ENCODE results near the gene PSAT1.

The PSAT1 gene

DNA sequence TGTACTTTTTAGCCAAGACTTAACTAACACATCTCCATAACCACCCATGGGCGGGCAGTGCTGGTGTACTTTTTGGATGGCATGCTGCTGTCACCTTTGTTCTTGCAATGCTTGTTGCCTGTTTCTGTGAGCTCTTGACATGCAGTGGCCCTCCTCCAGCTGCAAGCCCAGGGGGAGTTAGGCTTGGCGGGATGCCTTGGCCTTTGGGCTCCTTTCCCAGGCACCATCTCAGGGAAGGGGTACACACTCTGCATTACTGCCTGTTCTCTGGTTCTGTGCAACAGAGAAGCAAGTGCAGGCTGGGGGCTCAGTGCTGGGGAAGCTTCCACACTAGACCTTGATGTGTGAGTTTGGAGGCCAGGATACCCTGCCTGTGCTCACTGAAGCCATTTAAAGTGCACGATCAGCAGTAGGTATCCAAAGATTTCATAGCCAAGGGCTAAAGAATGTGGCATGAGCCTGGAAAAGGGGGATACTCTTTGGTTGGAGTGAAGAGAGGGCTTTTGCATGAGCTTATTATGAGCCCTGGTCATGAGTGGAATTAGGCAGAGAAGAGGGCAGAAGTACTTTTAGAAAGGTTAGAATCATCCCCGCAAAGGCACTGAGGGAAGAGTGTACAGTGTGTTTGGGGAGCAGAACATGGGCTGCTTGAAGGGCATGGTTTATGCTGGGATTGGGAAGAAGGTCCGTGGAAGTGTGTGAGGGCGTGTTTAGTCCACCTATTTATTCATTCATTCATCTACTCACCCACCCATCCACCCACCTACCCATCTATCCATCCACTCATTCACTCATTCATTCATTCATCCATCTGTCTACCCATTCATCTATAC, 22.5 kb downstream of the PSAT1 start:
- Histone ChIP-seq H3K27ac (ENCODE audit: low read depth, low read length, severe bottlenecking) (no peak overlapping the region), H3K4me3 (ENCODE audit: extremely low read depth, insufficient read depth, low read length, poor library complexity, severe bottlenecking) (no peak overlapping the region), H3K36me3 (ENCODE audit: control insufficient read depth, insufficient read depth, low read length) (peaks cover 91% of the 10 kb centered on the region), H3K9me3 (ENCODE audit: control insufficient read depth, low read length) (no peaks in the 10 kb centered on the region), H3K4me1 (ENCODE audit: control insufficient read depth, insufficient read depth, low read length, poor library complexity, severe bottlenecking) (peaks cover 7% of the 10 kb centered on the region)
- WGBS, 2 experiments (ENCODE audit: insufficient coverage in 2 of 2): 90 to 91% methylated on average over 2 to 3 of the region's 6 CpGs

DNA sequence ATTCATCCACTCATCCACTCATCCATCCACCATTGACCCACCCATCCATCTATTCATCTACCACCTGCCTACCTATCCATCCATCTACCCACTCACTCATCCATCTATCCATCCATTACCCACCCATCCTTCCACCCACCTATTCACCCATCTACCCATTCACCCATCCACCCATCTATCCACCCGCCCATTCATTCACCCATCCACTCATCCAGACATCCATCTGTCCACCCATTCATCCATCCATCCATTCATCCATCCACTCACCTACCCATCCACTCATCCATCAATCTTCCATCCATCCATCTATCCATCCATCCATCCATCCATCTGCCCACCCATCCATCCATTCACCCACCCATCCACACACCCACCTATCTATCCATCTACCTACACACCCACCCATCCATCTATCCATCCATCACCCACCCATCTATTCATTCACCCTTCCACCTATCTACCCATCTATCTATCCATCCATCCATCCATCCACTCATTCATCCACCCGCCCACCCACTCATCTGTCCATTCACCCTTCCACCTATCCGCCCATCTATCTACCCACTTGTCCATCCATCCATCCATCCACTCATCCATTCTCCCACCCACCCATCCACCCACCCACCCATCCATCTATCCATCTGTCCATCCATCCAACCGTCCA, 23.2 kb downstream of the PSAT1 start:
- Histone ChIP-seq H3K4me3 (ENCODE audit: extremely low read depth, insufficient read depth, low read length, poor library complexity, severe bottlenecking) (no peak overlapping the region), H3K36me3 (ENCODE audit: control insufficient read depth, insufficient read depth, low read length) (peaks cover 97% of the 10 kb centered on the region), H3K27ac (ENCODE audit: low read depth, low read length, severe bottlenecking) (no peak overlapping the region), H3K4me1 (ENCODE audit: control insufficient read depth, insufficient read depth, low read length, poor library complexity, severe bottlenecking) (peaks cover 13% of the 10 kb centered on the region), H3K9me3 (ENCODE audit: control insufficient read depth, low read length) (no peaks in the 10 kb centered on the region)
- 89 to 100% methylated on average over 3 to 4 of the region's 4 CpGs for WGBS, 2 experiments (ENCODE audit: insufficient coverage in 2 of 2)

DNA sequence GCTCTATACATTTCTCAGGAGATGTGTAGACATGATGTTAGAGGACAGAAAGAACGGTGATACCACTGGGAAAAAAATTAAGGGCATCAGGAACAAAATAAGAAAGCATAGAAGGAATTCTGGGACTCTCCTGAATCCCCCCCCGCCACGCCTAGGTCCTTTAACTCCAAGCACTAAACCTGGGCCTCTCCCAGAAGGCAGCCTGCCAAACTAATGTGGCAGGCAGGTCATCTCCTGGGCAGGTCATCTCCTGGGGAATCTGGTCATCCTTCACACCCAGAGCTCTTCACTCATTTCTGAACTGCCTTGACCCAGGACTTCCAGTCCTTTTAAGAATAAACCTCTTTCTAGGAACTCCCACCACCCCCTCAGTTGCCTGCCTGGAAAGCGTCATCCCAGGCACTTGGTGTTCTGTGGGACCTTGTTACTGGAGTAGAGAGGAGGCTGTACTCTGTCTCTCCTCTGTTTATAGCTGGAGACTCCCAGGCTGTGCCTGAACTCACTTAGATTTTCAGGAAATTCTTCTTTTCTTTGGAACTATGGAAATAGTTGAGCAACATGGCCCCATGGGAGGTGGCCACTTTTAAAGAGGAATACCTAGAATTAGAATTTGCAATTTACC, 24.1 kb downstream of the PSAT1 start:
- 94% methylated on average over 3 of the region's 4 CpGs; no CpG with 5 or more reads in 1 of the 2 experiments for WGBS, 2 experiments (ENCODE audit: insufficient coverage in 2 of 2)

DNA sequence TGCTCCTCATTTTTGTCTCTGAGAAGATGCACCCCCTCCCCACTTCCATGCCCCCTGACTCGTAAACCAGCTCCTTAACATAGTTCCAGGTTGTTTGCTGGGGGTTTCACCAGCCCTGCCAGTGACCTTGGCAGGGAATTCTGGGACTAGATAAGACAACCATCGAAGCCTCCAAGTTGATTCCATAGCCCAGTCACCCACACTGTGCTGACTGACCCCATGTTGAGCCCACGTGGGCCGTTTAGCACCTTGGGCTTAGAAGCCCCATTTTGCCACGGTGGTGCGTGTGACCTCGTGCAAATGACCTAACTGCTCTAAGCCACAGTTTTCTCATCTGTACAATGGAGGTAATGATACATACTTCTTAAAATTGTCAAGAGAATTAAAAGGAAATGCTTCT, 24.6 kb downstream of the PSAT1 start:
- peaks cover 97% of the 10 kb centered on the region for H3K36me3 ChIP-seq (ENCODE audit: control insufficient read depth, insufficient read depth, low read length)
- H3K4me3 ChIP-seq (ENCODE audit: extremely low read depth, insufficient read depth, low read length, poor library complexity, severe bottlenecking): no peak overlapping the region
- WGBS, 2 experiments (ENCODE audit: insufficient coverage in 2 of 2): 87 to 97% methylated on average over 4 to 6 of the region's 7 CpGs
- H3K27ac ChIP-seq (ENCODE audit: low read depth, low read length, severe bottlenecking): no peak overlapping the region
- peaks cover 11% of the 10 kb centered on the region for H3K4me1 ChIP-seq (ENCODE audit: control insufficient read depth, insufficient read depth, low read length, poor library complexity, severe bottlenecking)
- no peaks in the 10 kb centered on the region for H3K9me3 ChIP-seq (ENCODE audit: control insufficient read depth, low read length)

More for the DNA sequence above, 24.1 kb downstream of the PSAT1 start:
- Histone ChIP-seq H3K27ac (ENCODE audit: low read depth, low read length, severe bottlenecking) (no peak overlapping the region), H3K4me1 (ENCODE audit: control insufficient read depth, insufficient read depth, low read length, poor library complexity, severe bottlenecking) (peaks cover 13% of the 10 kb centered on the region), H3K9me3 (ENCODE audit: control insufficient read depth, low read length) (no peaks in the 10 kb centered on the region), H3K4me3 (ENCODE audit: extremely low read depth, insufficient read depth, low read length, poor library complexity, severe bottlenecking) (no peak overlapping the region), H3K36me3 (ENCODE audit: control insufficient read depth, insufficient read depth, low read length) (peaks cover 97% of the 10 kb centered on the region)

DNA sequence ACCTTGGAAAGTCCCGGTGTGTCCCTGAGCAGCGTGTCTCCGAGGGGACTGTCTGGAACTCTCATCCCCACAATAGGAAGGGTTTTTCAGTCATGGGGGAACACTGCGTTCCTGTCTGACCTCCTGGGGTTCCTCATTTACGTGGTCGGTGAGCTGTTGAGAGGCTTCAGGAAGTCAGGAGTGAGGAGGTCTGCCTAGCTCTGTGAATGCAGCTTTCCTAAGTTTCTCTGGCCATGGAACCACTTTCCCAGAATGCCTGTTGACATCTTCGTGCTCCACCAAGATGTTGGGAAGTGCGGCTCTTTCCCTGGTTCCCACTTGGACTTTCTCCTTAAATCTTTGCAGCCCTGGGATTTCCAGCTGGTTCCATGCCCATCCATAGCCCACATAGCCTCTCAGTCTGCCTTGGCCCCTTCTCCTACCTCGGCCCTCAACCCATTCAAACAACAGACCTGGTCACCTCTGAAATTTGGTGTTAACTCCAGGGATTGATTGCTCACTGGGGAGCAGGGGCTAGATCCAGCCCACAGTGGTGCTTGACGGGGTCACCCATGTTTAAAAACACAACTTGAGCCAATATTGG, 27.2 kb downstream of the PSAT1 start:
- WGBS, 2 experiments (ENCODE audit: insufficient coverage in 2 of 2): 82 to 94% methylated on average over 6 to 9 of the region's 10 CpGs
- Histone ChIP-seq H3K4me3 (ENCODE audit: extremely low read depth, insufficient read depth, low read length, poor library complexity, severe bottlenecking) (no peak overlapping the region), H3K9me3 (ENCODE audit: control insufficient read depth, low read length) (no peaks in the 10 kb centered on the region), H3K36me3 (ENCODE audit: control insufficient read depth, insufficient read depth, low read length) (peaks cover 95% of the 10 kb centered on the region), H3K4me1 (ENCODE audit: control insufficient read depth, insufficient read depth, low read length, poor library complexity, severe bottlenecking) (peaks cover 9% of the 10 kb centered on the region), H3K27ac (ENCODE audit: low read depth, low read length, severe bottlenecking) (peak overlapping the region; percentile 24)

DNA sequence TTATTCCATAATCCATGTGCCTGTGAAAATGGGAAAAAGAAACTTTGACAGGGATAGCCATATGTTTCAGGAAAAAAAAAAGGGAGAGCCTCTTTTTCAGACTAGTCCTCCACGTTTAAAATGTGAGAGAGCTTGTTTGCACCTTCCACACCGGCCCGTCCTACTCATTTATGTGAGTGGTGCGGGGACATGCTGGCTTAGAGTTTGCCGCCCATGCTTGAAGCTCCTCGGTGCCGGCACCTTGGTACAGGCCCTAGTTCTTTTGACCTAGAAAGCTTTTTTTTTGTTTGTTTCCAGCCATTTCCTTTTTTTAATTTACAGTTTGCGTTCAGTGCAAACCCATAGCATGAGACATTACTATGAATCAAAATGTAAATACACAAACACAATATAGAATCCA, 27.8 kb downstream of the PSAT1 start:
- Histone ChIP-seq H3K4me1 (ENCODE audit: control insufficient read depth, insufficient read depth, low read length, poor library complexity, severe bottlenecking) (peaks cover 9% of the 10 kb centered on the region), H3K36me3 (ENCODE audit: control insufficient read depth, insufficient read depth, low read length) (peaks cover 95% of the 10 kb centered on the region), H3K4me3 (ENCODE audit: extremely low read depth, insufficient read depth, low read length, poor library complexity, severe bottlenecking) (no peak overlapping the region), H3K27ac (ENCODE audit: low read depth, low read length, severe bottlenecking) (peak overlapping the region; percentile 74), H3K9me3 (ENCODE audit: control insufficient read depth, low read length) (no peaks in the 10 kb centered on the region)
- WGBS, 2 experiments (ENCODE audit: insufficient coverage in 2 of 2): 89 to 95% methylated on average over 7 of the region's 8 CpGs

DNA sequence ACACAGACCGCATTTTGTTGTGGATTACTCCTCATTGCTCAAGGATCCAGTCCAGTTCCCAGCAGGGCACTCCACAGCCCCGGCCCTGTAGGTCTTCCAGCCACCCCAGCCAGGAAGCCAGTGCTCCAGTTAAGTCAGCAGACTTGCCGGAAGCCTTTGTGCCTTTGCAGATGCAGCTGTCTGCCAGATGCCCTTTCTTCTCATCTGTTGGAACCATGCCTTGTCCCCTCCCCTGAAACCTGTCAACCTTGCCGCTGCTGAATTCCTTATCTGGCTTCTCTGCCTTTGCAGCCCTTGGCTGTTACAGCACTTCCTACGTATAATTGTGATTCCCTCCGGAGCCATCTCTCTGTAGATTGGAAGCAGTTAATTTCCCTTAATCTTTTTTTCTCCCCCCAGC, 28.4 kb downstream of the PSAT1 start:
- 73 to 87% methylated on average over 5 of the region's 6 CpGs for WGBS, 2 experiments (ENCODE audit: insufficient coverage in 2 of 2)
- H3K27ac ChIP-seq (ENCODE audit: low read depth, low read length, severe bottlenecking): peak overlapping the region; percentile 74
- H3K36me3 ChIP-seq (ENCODE audit: control insufficient read depth, insufficient read depth, low read length): peaks cover 94% of the 10 kb centered on the region
- H3K9me3 ChIP-seq (ENCODE audit: control insufficient read depth, low read length): no peaks in the 10 kb centered on the region
- no peak overlapping the region for H3K4me3 ChIP-seq (ENCODE audit: extremely low read depth, insufficient read depth, low read length, poor library complexity, severe bottlenecking)
- peaks cover 9% of the 10 kb centered on the region for H3K4me1 ChIP-seq (ENCODE audit: control insufficient read depth, insufficient read depth, low read length, poor library complexity, severe bottlenecking)

DNA sequence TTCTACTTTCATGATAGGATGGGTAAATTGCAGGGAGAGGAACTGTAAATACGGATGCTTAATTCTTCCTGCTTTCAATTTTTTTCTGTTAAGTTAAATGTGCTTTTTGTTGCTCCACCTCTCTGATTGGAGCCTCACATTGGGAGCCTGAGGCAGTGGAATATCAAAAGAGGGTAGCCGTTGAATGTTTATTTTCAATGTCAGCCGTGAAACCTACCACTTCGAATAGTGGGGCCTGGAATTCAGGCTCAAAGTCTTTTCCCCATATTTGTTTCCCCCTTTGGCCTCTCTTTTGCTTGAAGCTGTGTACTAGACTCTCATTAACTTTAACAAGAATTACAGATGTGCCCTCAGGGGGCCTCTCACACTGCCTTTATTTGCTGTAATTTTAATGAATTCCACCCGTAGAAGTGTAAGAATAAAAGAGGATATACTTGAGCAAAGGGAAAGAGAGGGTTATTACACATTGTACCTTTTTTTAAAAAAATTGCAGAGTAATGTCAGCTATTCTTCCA, 29.0 kb downstream of the PSAT1 start:
- Histone ChIP-seq H3K36me3 (ENCODE audit: control insufficient read depth, insufficient read depth, low read length) (peaks cover 94% of the 10 kb centered on the region), H3K9me3 (ENCODE audit: control insufficient read depth, low read length) (no peaks in the 10 kb centered on the region), H3K27ac (ENCODE audit: low read depth, low read length, severe bottlenecking) (peak overlapping the region; percentile 74), H3K4me3 (ENCODE audit: extremely low read depth, insufficient read depth, low read length, poor library complexity, severe bottlenecking) (no peak overlapping the region), H3K4me1 (ENCODE audit: control insufficient read depth, insufficient read depth, low read length, poor library complexity, severe bottlenecking) (peaks cover 9% of the 10 kb centered on the region)
- 93 to 94% methylated on average over 3 to 4 of the region's 5 CpGs for WGBS, 2 experiments (ENCODE audit: insufficient coverage in 2 of 2)

DNA sequence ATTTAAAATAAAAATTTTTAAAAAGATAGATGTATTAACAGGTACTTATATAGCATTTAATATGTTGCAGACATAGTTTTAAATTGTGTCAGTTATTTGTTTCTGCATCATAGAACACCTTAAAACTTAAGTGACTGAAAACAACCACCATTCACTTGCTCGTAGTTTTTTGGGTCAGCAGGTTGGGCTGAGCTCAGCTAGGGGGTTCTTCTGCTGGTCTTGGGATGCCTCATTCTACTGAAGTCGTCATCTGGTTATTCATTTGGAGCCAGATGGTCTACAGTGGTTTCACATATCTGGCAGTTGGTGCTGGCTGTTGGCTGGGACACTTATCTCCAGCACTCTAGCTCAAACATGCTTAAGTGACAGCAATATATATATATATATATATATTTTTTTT, 29.6 kb downstream of the PSAT1 start:
- Histone ChIP-seq H3K4me3 (ENCODE audit: extremely low read depth, insufficient read depth, low read length, poor library complexity, severe bottlenecking) (no peak overlapping the region), H3K4me1 (ENCODE audit: control insufficient read depth, insufficient read depth, low read length, poor library complexity, severe bottlenecking) (peaks cover 9% of the 10 kb centered on the region), H3K27ac (ENCODE audit: low read depth, low read length, severe bottlenecking) (no peak overlapping the region), H3K9me3 (ENCODE audit: control insufficient read depth, low read length) (no peaks in the 10 kb centered on the region), H3K36me3 (ENCODE audit: control insufficient read depth, insufficient read depth, low read length) (peaks cover 95% of the 10 kb centered on the region)
- no CpG with 5 or more reads among the region's 2 CpGs for WGBS, 2 experiments (ENCODE audit: insufficient coverage in 2 of 2)

DNA sequence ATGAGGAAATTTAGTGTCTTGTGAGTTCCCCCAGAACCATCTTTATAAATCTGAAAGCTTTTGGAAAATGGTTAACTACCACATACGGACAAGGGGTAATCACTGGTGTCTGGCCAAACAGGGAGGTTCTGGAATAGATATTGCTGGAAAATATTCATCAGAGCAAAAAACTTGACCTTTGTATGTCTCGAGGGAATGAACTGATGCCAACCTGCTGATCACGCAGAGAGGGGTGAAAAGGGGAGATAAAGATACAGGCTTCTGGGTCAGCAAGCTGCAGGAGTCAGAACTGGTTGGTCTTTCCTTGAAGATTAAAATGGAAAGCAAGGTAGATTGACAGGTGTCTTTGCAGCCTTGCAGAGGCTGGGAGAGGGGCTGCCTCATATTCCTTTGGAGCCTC, 35.5 kb downstream of the PSAT1 start:
- no peak overlapping the region for H3K27ac ChIP-seq (ENCODE audit: low read depth, low read length, severe bottlenecking)
- H3K36me3 ChIP-seq (ENCODE audit: control insufficient read depth, insufficient read depth, low read length): peaks cover 56% of the 10 kb centered on the region
- peaks cover 9% of the 10 kb centered on the region for H3K9me3 ChIP-seq (ENCODE audit: control insufficient read depth, low read length)
- WGBS, 2 experiments (ENCODE audit: insufficient coverage in 2 of 2): 94 to 100% methylated on average over 2 to 3 of the region's 3 CpGs
- no peak overlapping the region for H3K4me3 ChIP-seq (ENCODE audit: extremely low read depth, insufficient read depth, low read length, poor library complexity, severe bottlenecking)
- no peaks in the 10 kb centered on the region for H3K4me1 ChIP-seq (ENCODE audit: control insufficient read depth, insufficient read depth, low read length, poor library complexity, severe bottlenecking)
